OCI-LY7 (cell line): ENCODE results near the gene PDZD7. TPM values are rescaled to one million over a fixed set of nuclear protein-coding genes. Genes with fewer than 3 reads are reported as not detected.

Experiments
- BruUV-seq: library from RNA; stranded (reverse); fragments of 400-500 nt; replicated peaks from 2 replicates; lab custom pipeline; 2021; lab: Mats Ljungman, UMichigan
- CTCF ChIA-PET: fragments of 300-600 bp; sonication (Branson Sonifier 250); formaldehyde crosslinking; loops from one replicate; lab custom pipeline; 2022; ENCODE audit warnings: antibody characterized with exemption; ENCODE audit not compliant: unreplicated experiment; lab: Charles Lee
- POLR2A ChIA-PET: fragments of 300-600 bp; sonication (Branson Sonifier 250); formaldehyde crosslinking; loops from one replicate; lab custom pipeline; 2022; ENCODE audit warnings: antibody characterized with exemption; lab: Charles Lee
- DNase-seq: peaks from one replicate; pipeline ENCODE4 v3.0.0-alpha.2; 2015; ENCODE audit warnings: low spot score
- H2AFZ ChIP-seq: fragments of 200-600 bp; sonication (generic), shearing (Covaris generic); 2 replicates; pipeline ENCODE4 v1.6.1; 2014; ENCODE audit warnings: mild to moderate bottlenecking, antibody characterized with exemption, low read length, moderate library complexity
- H3K27ac ChIP-seq: fragments of 200-600 bp; sonication (generic); 2 replicates; pipeline ENCODE4 v1.5.1; 2014; ENCODE audit warnings: mixed run types, low read depth, mild to moderate bottlenecking, moderate library complexity, low read length, inconsistent platforms; ENCODE audit not compliant: poor library complexity, severe bottlenecking
- H3K36me3 ChIP-seq: fragments of 200-600 bp; sonication (generic); 2 replicates; pipeline ENCODE4 v1.6.1; 2014; ENCODE audit warnings: mild to moderate bottlenecking, antibody characterized with exemption, low read length, moderate library complexity, mixed read lengths; ENCODE audit not compliant: insufficient read depth
- H3K4me1 ChIP-seq: fragments of 200-600 bp; sonication (generic); 2 replicates; pipeline ENCODE4 v1.5.1; 2014; ENCODE audit warnings: mild to moderate bottlenecking, low read length; ENCODE audit not compliant: insufficient read depth, poor library complexity, severe bottlenecking
- H3K4me2 ChIP-seq: fragments of 200-600 bp; sonication (generic); 2 replicates; pipeline ENCODE4 v1.6.1; 2014; ENCODE audit warnings: mild to moderate bottlenecking, low read length
- H3K4me3 ChIP-seq: fragments of 200-600 bp; sonication (generic); 2 replicates; pipeline ENCODE4 v1.5.1; 2014; ENCODE audit warnings: mild to moderate bottlenecking, low read depth, low read length; ENCODE audit not compliant: poor library complexity, severe bottlenecking
- H3K79me2 ChIP-seq: fragments of 200-600 bp; sonication (generic); 2 replicates; pipeline ENCODE4 v1.6.1; 2016; ENCODE audit warnings: low read depth, mild to moderate bottlenecking, low read length, moderate library complexity, mixed read lengths; ENCODE audit not compliant: insufficient read depth
- H3K9me2 ChIP-seq: fragments of 200-600 bp; sonication (generic); 2 replicates; pipeline ENCODE4 v1.6.1; 2016; ENCODE audit warnings: mild to moderate bottlenecking, low read length, mixed read lengths; ENCODE audit not compliant: insufficient read depth
- H3K9me3 ChIP-seq: fragments of 200-600 bp; sonication (generic); 2 replicates; pipeline ENCODE4 v1.6.1; 2014; ENCODE audit warnings: mild to moderate bottlenecking, mixed run types, low read length, mixed read lengths
- H4K20me1 ChIP-seq: fragments of 200-600 bp; sonication (generic); 2 replicates; pipeline ENCODE4 v1.6.1; 2014; ENCODE audit warnings: mild to moderate bottlenecking, antibody characterized with exemption, low read length, moderate library complexity, mixed read lengths; ENCODE audit not compliant: insufficient read depth
- CTCF ChIP-seq: fragments of 200-600 bp; sonication (generic); conservative IDR thresholded peaks from 2 replicates; pipeline ENCODE4 v1.5.1; 2014; ENCODE audit warnings: mild to moderate bottlenecking, antibody characterized with exemption, low read length, moderate library complexity, mixed read lengths
- EZH2phosphoT487 ChIP-seq: fragments of 200-600 bp; sonication (generic); IDR thresholded peaks from 2 replicates; pipeline ENCODE4 v1.6.1; 2018; ENCODE audit warnings: low read depth, borderline replicate concordance, mild to moderate bottlenecking, mixed run types, antibody characterized with exemption, low read length, moderate library complexity, mixed read lengths
- intact Hi-C: fragments of 100-400 bp; cut with micrococcal nuclease; formaldehyde crosslinking; loops from one replicate; pipeline ENCODE4 v1.10.0; 2022; ENCODE audit not compliant: unreplicated experiment
- total RNA-seq, 2 experiments: library from RNA; depleted of rRNA in 1 of 2; stranded (reverse); fragments of >200 nt in 1 of 2; shearing (Covaris generic) in 1 of 2; gene quantifications; 2 replicates each; pipeline ENCODE4 v1.2.3, GENCODE V29; 2014 to 2022

The PDZD7 gene
- total RNA-seq, 2 experiments from 2014 or later, result 1.6 to 2.1 TPM

GRCh38 chr10:101066896-101067355 lies 36.0 kb upstream of the PDZD7 start:
- Histone ChIP-seq H3K27ac (no peak overlapping the region), H3K4me2 (peak overlapping the region; percentile 100), H3K9me3 (no peaks in the 10 kb centered on the region), H2AFZ (peak overlapping the region; percentile 87), H3K4me3 (peak overlapping the region; percentile 71), H3K4me1 (peaks cover 73% of the 10 kb centered on the region), H4K20me1 (no peaks in the 10 kb centered on the region), H3K9me2 (no peaks in the 10 kb centered on the region), H3K36me3 (no peaks in the 10 kb centered on the region), H3K79me2 (no peaks in the 10 kb centered on the region)
- intact Hi-C loops, result loop anchor here (2.0 kb wide), 1 partner anchor 16 kb away; no protein-coding TSS in a partner anchor
- peak; percentile 11 for DNase-seq
- ChIA-PET POLR2A (interaction anchor here (1.4 kb wide), 1 partner anchor 25 kb away, joined by 3 read pairs; no protein-coding TSS in a partner anchor), CTCF (interaction anchor here (0.7 to 1.3 kb wide), 2 partner anchors 16 to 17 kb away, joined by 3 to 5 read pairs; no protein-coding TSS in a partner anchor)
- BruUV-seq, result no TSS peak
- TF ChIP-seq EZH2phosphoT487 (no peak), CTCF (no peak; the same call in 1 of the 2 replicates)

DNA sequence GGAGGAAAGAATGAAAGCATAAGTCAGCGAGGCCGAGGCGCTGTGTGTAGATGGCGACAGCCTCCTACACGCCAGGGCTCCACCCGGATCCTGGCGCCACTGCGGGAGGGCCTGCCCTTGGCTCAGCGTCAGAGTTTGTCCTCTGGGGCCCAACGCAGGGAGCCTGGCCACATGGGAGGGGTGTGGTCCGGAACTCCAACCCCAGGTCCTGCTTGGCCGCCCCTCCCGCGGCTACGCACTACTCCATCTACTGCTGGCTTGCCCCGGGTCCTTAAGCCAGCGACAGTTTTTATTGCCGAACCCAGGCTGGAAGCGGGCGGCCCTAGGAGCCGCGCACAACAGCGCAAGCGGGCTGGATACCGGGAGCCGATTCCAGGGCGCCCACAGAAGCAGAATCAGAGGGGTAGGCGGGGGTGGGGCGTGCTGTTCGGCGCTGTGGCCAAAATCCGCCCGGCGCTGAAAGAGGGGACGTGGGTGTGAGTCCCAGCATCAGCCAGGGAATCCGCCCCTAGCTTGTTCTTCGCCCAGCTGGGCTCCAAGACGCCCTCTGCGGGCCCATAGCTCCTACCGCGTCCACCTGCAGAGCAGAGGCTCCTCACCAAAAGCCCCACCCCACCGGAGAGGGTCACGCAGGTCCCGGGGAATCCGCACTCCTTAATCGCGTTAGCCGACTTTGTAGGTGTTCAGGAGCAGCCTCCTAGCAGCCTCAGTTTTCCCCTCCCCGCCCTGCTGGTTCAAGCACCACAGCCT lies 35.4 kb upstream of the PDZD7 start:
- H3K36me3 ChIP-seq, result no peaks in the 10 kb centered on the region
- peak overlapping the region; percentile 61 for H3K4me2 ChIP-seq
- ChIA-PET POLR2A (interaction anchor here (1.4 kb wide), 1 partner anchor 25 kb away, joined by 3 read pairs; no protein-coding TSS in a partner anchor), CTCF (interaction anchor here (1.3 kb wide), 1 partner anchor 16 kb away, joined by 3 read pairs; no protein-coding TSS in a partner anchor)
- TF ChIP-seq CTCF, result peak; percentile 71
- no peak for TF ChIP-seq EZH2phosphoT487
- DNase-seq, result peak; percentile 71
- H3K79me2 ChIP-seq, result no peaks in the 10 kb centered on the region
- H3K4me1 ChIP-seq, result peaks cover 73% of the 10 kb centered on the region
- H4K20me1 ChIP-seq, result no peaks in the 10 kb centered on the region
- peak overlapping the region; percentile 31 for H3K4me3 ChIP-seq
- intact Hi-C loops, result loop anchor here (2.0 kb wide), 1 partner anchor 16 kb away; no protein-coding TSS in a partner anchor
- no TSS peak for BruUV-seq
- no peaks in the 10 kb centered on the region for H3K9me2 ChIP-seq
- H3K27ac ChIP-seq, result no peak overlapping the region
- H3K9me3 ChIP-seq, result no peaks in the 10 kb centered on the region
- no peak overlapping the region for H2AFZ ChIP-seq
